GM21576 (cell line): Measurements from ENCODE around the gene AXIN1.
A peak's percentile ranks its signal among the peaks of the same experiment; 100 is the strongest.
"Not testable (repeated sequence)": the region's sequence is repeated elsewhere in the genome, so short reads cannot be mapped to it uniquely, and the experiment has no call there.

Experiments
- ATAC-seq: cut with Tn5 transposase; IDR thresholded peaks from one replicate; pipeline ENCODE4 v1.9.1; 2021; ENCODE audit warnings: mild to moderate bottlenecking, moderate library complexity; ENCODE audit not compliant: unreplicated experiment

The AXIN1 gene

GRCh38 chr16:268141-269053 lies 84.1 kb downstream of the AXIN1 start:
- ATAC-seq = no peak

DNA sequence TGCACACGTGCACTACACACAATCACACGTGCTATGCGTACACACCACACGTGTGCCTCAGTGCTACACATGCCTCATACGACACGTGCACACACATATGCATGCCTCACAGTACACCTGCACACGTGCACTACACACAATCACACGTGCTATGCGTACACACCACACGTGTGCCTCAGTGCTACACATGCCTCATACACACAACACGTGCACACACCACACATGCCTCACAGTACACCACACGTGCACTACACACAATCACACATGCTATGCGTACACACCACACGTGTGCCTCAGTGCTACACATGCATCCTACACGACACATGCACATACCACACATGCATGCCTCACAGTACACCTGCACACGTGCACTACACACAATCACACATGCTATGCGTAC lies 85.0 kb downstream of the AXIN1 start:
- ATAC-seq = not testable (repeated sequence)

DNA sequence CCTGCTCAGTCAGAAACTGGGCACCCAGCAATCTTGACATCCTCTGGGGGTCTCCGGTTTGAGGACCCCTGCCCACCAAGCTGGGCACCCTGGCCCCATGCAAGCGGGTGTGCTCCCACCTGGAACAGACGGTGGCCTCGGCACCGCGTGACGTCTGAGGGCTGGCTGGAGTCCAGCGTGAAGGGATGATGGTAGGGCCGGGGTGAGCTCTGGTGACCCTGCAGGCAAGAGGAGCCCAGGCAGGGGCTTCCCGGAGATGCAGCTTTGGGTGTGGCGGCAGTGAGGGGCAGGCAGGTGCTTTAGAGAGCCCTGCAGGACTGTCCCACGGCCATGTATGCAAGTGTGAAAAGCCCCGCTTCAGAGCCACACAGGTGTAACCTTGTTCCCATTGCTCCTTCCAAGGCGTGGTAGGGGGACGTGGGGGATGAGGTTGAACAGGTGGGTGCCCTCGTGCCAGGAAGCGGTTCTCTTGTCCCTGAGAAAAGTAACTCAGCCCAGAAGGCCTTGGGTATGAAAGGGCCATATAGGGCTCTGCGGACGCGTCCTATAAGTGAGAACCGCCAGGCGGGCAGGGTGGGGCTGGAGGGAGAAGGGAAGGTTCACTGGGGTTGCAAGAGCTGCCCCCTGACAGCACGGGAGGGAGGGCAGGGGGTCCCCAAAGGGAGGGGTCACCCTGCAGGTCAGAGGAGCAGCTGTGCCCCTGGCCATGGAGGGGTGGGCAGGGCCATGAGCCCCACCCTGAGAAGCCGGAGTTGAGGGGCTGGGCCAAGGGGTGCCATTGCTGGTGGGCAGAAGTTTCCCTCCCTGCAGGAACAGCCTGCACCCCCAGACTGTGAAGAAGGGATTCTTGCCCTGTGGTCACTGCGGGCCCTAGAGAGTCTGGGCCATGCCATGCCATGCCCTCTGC lies 86.0 kb downstream of the AXIN1 start:
- ATAC-seq = no peak

DNA sequence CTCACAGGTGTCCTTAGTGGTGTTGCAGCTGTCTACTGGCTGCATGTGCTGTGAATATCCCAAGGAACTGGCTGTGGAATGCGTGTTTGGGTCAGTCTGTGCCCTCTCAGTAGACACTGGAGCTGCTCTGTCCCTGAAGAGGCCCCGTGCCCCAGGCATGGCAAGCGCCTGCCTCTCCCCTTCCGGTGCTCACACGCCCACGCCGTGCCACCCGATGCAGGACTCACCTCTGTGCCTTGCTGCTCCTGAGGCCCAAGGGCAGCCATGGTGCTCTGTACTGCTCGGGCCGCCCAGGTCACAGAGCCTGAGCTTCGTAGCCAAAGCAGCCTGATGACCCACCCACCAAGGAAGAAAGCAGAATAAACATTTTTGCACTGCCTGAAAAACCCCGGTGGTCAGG lies 86.8 kb downstream of the AXIN1 start:
- no peak for ATAC-seq

GRCh38 chr16:265002-265529 lies 87.5 kb downstream of the AXIN1 start:
- ATAC-seq = no peak

- ATAC-seq = no peak
These were observed 88.0 kb downstream of the AXIN1 start for GRCh38 chr16:264440-264951.

GRCh38 chr16:263944-264343 lies 88.6 kb downstream of the AXIN1 start:
- ATAC-seq = no peak

- ATAC-seq = no peak
These were observed 89.2 kb downstream of the AXIN1 start for GRCh38 chr16:263182-263774.

DNA sequence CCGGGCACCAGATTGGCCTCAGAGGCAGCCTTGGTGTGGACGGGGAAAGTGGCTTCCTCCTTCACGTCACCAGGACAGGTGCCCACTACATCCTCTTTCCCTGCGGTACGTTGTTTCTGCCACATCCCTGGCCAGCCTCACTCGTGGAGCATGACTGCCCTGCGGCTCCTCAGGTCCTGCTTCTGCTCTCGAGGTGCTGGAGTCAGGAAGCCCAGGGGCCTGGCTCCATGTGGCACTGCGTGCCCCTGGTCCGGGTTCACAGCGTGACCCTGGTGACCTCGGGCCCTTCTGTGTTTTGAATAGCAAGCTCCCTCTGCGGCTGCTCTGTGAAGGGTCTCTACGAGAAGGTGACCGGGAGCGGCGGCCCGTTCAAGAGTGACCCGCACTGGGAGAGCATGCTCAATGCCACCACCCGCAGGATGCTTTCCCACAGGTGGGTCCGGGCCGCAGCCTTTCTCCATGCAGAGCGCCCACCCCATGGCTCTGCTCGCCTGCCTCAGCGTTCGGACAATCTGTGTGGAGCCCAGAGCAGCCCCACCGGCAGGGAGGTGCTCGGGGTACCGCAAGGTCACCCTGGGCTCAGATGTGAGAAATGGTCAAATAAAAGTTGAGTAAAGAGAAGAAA lies 90.3 kb downstream of the AXIN1 start:
- ATAC-seq = no peak

DNA sequence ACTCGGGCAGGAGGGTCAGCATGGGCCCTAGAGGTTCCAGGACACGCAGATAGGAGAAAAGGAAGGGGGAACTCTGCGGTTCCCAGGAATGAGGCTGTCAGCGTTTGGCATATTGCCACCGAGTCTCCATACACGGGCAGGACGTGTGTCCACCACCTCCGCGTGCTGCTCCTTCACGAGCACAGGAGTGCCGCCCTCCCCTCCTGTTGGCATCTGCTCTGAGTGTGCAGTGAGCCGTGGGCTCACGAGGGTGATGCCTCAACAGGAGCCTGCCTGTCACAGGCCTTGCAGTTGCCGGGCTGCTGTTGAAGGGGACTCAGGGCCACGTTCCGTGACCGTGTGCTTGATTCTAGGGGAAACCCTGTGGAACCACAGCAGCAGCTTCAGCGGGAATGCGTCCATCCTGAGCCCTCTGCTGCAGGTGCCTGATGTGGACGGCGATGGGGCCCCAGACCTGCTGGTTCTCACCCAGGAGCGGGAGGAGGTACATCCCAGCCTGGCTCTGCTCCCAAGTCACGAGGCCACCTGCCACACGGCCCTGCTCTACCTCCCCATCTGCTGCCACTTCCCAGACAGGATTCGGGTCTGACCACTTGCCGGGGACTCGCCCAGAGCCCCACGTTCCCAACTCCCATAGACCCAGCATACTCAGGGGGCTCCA lies 91.4 kb downstream of the AXIN1 start:
- no peak for ATAC-seq

DNA sequence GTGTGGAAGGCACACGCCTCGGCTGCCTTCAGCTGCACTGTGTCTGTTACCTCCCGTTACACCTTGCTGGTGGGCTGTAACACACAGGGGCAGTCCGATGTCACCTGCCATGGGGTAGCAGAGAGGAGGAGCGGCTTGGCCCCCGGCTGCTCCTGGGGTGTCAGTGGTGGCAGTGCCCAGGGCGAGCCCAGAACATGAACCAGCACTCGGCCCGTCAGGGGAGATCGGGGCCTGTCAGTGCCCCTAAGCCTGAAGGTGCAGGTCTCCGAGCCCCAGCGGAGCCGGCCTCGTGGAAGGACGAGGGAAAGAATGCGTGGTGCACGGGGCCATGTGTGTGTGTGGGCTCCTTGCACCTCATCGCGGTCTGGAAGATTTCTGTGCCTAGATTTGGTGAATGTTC lies 92.2 kb downstream of the AXIN1 start:
- no peak for ATAC-seq

GRCh38 chr16:259814-260253 lies 92.7 kb downstream of the AXIN1 start:
- no peak for ATAC-seq

GRCh38 chr16:259226-259625 lies 93.3 kb downstream of the AXIN1 start:
- ATAC-seq = no peak

DNA sequence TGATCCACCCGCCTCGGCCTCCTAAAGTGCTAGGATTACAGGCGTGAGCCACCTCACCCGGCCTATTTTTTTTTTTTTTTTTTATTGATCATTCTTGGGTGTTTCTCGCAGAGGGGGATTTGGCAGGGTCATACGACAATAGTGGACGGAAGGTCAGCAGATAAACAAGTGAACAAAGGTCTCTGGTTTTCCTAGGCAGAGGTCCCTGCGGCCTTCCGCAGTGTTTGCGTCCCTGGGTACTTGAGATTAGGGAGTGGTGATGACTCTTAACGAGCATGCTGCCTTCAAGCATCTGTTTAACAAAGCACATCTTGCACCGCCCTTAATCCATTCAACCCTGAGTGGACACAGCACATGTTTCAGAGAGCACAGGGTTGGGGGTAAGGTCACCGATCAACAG lies 94.4 kb downstream of the AXIN1 start:
- ATAC-seq = not testable (repeated sequence)

- no peak for ATAC-seq
These were observed 97.3 kb downstream of the AXIN1 start for GRCh38 chr16:255183-255582.

DNA sequence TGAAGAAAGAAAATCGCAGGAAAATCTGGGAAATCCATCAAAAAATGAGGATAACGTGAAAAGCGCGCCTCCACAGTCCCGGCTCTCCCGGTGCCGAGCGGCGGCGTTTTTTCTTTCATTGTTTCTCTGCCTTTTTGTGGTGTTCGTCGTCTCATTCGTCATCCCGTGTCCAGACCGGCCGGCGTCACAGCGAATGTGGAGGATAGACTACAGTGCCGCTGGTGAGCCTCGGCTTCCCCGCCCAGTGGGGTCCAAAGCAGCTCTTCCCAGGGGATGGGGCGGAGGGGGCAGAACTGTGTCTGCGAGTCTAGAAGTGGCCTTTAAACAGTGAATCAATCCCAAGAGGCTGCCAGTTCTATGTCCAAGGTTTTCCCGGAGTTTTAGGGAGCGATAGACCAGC lies 98.1 kb downstream of the AXIN1 start:
- no peak for ATAC-seq

DNA sequence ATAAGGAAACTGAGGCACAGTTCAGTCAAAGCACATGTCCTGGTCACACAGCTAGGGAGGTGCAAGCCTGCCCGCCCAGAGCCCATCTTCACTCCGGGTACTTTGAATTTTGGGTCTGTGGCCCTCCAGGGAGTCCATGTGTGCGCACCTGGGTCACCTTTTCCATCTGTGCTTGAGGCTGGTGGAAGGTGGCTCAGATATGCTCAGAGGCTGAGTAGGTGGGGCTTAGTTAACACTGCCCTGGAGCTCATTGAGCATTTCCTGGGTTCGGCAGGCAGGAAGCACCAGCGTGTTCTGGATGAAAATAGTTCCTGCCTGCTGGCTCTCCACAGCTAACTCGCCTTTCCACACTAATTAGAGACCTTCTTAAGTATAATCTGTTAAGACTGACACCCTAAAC lies 98.7 kb downstream of the AXIN1 start:
- no peak for ATAC-seq

GRCh38 chr16:252366-253337 lies 99.9 kb downstream of the AXIN1 start:
- peak; percentile 39 for ATAC-seq

DNA sequence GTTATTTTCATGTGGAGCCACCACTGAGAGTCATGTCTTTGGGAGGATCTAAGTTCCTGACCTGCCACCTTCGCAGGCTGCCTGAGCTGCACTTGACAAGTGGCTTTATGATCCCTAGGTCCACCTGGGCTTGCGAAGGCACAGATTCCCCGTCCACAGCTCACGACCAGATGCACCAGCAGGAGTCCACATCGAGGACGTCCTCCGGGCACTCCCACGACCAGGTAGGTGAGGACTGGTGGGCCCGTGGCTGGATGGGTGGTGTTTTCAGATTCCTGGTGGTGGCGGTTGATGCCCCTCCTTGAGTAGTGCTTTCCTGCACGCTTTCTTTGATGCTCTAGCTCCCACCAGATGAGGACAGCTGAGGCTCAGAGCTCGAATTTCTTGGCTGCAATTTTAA lies 103.1 kb downstream of the AXIN1 start:
- ATAC-seq = no peak
